Breast epithelium (tissue), 3 donors: ENCODE results near the gene ZNF462.

Source experiments
- POLR2AphosphoS5 ChIP-seq, 3 donors: sonication (generic); formaldehyde crosslinking; IDR thresholded peaks; one replicate each; pipeline ENCODE4 v1.6.1; 2017; ENCODE audit warnings: antibody characterized with exemption in 3 of 3
- TF ChIP-seq, protein P1 (sequence below), 3 donors: fragments of 450-650 bp; IDR thresholded peaks; one replicate each; pipeline ENCODE4 v1.5.1; 2016 to 2017; ENCODE audit warnings: antibody characterized with exemption in 3 of 3, mild to moderate bottlenecking in 3 of 3, moderate library complexity in 3 of 3

- TF ChIP-seq, protein P1, sequence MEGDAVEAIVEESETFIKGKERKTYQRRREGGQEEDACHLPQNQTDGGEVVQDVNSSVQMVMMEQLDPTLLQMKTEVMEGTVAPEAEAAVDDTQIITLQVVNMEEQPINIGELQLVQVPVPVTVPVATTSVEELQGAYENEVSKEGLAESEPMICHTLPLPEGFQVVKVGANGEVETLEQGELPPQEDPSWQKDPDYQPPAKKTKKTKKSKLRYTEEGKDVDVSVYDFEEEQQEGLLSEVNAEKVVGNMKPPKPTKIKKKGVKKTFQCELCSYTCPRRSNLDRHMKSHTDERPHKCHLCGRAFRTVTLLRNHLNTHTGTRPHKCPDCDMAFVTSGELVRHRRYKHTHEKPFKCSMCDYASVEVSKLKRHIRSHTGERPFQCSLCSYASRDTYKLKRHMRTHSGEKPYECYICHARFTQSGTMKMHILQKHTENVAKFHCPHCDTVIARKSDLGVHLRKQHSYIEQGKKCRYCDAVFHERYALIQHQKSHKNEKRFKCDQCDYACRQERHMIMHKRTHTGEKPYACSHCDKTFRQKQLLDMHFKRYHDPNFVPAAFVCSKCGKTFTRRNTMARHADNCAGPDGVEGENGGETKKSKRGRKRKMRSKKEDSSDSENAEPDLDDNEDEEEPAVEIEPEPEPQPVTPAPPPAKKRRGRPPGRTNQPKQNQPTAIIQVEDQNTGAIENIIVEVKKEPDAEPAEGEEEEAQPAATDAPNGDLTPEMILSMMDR (IDR thresholded peaks at IDR 0.05): no peak
- TF ChIP-seq POLR2AphosphoS5 (IDR thresholded peaks at IDR 0.05): no peak
These were observed 23.4 kb downstream of the ZNF462 start for GRCh38 chr9:106886111-106887046.
